IPS DF 4.7 (cell line): ENCODE data around the gene CHAF1B.
"Not testable (repeated sequence)": the region's sequence is repeated elsewhere in the genome, so short reads cannot be mapped to it uniquely, and the experiment has no call there.

ENCODE experiments used
- DNase-seq: peaks from one replicate; pipeline ENCODE4 v3.0.0-alpha.2; 2013; ENCODE audit warnings: low spot score; ENCODE audit errors: extremely low read depth

The CHAF1B gene

DNA sequence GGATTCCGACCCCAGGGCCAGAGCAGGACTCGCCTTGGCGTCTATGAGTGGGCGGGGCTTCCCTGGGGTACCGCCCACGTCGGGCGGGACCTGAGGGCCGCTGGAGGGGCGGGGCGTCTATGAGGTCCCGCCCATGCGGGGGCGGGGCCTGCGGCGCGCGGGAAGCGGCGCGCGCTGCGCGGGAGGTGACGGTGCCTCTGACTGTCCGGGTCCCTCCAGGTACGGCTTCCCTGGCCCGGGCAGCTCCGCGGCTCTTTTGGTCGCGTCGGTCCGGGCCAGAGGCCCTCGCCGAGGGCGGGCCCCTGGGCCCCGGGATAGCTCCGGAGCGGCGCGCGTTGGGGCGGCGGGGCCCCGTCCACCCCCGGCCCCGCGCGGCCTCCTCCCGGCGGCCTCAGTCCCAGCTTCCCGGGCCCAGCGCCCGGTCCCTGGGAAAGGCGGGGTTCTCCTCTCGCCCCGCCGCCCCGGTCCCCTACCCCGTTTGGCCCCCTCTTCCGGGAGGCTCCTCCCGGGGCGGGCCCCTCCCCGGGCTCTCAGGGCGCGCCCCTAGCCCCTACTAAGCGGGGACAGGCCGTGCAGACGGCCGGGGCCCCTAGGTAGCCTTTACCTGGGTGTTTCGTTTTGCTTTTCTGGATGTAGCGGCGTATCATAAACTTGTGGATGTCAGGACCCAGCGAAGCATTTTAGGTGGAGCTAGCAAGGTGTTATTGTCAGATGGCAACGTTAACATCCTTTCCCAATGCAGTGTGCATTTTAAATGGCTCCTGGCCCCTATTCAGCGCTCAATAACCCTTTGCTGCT is at the start of gene CHAF1B:
Gene CHAF1B, plus strand, starts transcription at position 160 of the 798 bp plus-strand sequence. CDS start 745 bp downstream, outside the sequence.
- DNase-seq: no peak

DNA sequence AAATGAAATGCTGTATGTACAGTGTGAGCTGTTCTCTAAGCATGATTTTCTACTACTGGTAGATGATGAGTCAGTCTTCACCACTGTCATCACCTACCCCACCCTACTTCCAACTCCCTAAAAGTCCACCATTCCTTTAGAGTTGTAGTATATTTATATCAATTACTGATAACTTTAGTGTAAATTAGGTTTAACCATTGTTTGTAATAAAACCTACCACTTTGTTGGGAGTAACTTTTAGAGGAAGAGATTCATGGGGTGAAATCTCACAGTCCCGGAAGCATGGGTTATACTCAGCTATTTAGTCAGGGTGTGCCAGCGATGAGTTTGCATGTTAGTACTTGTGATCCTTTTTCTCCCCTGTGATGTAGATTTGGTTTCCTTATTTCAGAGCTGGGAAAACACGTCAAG is 48.1 kb upstream of the CHAF1B start:
- no peak for DNase-seq

DNA sequence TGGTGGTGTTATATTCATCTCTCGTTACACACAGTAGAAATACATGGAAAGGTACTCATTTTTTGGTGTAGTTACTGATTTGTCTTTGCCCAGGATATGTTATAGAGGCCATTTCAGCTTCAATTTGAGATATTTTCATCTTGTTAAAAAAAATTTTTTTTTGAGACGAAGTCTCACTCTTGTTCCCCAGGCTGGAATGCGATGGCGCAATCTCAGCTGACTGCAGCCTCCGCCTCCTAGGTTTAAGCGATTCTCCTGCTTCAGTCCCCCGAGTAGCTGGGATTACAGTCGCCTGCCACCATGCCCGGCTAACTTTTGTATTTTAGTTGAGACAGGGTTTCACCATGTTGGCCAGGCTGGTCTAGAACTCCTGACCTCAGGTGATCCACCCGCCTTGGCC is 46.2 kb upstream of the CHAF1B start:
- DNase-seq: no peak

DNA sequence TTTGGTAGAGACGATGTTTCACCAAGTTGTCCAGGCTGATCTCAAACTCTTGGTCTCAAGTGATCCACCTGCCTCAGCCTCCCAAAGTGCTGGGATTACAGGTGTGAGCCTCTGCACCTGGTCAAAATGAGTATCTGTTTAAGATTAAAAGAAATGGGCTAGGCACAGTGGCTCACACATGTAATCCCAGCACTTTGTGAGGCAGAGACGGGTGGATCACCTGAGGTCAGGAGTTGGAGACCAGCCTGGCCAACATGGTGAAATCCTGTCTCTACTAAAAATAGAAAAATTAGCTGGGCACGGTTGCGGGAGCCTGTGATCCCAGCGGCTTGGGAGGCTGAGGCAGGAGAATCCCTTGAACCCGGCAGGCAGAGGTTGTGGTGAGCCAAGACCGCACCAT is 42.6 kb upstream of the CHAF1B start:
- not testable (repeated sequence) for DNase-seq

DNA sequence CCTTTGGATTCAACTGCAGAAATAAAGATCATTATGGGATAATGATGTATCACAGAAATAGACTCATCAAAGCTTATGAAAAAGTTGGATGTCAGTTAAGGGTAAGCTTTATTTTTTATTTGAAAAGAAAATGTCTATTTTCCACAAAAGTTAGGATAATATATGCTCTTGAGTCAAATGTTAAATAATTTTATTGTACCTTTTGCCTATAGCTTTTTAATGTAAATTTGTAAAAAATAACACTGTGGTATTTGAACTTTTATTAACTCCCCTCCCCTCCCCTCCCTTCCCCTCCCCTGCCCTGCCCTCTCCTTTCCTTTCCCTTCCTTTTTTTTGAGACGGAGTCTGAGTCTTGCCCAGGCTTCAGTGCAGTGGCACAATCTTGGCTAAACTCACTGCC is 40.3 kb upstream of the CHAF1B start:
- no peak for DNase-seq

DNA sequence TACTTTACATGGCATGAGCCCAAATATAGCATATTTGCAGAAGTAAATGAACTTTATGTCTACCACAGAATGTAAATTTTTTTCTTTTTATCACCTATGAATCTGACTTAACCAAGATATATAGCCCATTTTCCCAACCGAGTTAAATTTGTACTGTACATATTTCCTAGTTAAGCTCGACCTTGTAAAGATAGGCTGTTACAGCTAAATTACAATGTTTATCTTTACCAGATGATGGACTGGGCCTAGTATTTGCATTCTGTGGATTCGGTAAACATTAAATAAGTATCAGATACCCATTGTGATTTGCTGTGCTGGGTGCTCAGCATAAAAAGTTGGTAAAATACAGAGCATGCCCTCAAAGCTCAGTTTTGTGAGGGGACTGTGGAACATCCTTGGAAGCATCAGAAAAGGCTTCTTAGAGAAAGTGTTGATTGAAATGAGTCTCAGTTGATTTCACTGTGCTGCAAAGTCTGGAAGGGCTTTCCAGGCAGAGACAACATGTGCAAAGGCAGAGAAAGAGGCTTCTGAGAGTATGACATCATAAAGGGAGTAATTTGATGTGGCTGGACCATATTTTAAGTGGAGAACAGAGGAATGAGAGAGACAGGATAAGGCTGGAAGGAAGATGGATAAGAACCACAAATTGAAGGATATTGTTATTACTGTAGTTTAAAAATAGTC is 37.8 kb upstream of the CHAF1B start:
- DNase-seq: no peak

DNA sequence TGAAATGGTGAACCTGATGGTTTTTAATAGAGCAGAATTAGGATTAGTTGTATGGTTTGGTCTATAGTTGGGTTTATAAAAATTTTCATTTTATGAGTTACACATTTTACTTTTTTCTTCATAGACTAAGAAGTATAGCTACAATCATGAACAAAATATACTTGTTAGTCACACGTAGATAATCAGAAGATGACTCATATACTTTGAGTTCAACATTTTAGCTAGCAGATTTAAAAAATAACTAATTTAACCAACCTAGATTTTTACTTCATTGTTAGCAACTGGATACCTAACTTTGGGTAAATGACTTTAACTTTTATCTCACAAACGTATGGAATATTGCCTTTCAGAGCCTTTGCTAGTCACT is 37.2 kb upstream of the CHAF1B start:
- no peak for DNase-seq

DNA sequence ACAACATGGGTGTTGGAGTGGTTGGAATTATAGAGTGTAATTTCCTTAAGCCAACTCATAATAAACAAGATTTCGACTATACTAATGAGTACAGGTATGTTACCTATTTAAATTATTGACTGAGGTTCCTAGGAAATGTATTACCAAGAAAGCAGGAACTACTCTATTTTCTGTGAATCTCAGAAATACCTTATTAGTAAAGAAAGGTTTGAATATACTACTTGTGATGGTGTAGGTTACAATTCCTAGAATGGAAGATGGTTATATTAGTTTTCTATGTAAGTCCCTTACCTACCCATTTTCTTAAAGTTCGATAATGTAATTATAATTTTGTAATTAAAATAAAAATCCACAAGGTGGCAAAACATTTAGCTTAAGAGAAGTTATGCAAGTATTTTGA is 35.9 kb upstream of the CHAF1B start:
- DNase-seq: no peak

DNA sequence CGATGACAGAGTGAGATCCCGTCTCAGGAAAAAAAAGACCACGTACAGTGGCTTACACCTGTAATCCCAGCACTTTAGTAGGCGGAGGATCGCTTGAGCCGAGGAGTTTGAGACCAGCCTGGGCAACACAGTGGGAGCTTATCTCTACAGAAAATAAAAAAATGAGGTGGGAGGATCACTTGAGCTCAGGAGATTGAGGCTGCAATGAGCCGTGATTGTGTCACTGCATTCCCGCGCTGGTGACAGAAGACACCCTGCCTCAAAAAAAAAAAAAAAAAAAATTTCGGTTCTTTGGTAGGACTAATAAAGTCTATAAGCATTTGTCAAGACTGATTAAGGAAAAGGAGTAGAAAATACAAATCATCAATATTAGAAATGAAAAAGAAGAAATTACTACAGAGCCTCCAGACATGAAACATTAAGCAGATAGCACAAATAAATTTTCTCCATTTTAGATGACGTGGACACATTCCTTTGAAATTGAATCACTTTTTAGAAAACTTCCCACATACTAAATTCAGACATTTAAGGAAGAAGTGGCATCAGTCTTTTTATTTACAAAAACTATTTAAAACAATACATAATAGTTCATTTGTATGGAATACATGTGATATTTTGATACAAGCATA is 34.8 kb upstream of the CHAF1B start:
- no peak for DNase-seq

DNA sequence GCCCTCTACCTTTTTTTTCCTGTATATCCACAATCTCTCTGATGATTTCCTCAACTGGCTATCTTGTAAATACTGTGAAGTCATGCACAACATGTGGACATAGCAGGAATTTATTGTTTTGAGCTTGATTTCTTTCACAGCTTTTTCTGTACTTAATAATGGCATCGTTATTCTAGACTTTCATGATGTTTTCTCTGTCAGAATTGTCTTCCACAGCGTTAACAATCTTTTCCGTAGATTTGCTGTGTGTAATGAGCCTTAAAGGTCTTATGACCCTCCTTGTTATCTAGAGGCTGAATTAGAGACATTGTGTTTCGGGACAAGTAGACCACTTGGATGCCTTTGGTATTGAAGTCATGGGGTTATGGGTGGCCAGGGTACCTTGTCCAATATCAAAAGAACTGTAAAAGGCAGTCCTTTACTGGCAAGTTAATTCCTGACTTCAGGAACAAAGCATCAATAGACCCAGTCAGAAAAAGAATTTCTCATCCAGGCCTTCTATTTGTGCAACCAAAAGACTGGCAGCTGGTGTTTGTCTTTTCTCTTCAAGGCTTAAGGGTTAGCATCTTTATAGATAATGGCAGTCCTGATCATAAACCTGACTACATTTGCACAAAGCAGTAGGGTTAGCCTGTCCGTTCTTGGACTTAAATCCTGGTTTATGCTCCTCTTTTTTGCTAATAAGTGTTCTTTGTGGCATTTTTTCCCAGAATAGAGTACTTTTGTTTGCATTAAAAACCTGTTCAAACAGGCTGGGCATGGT is 30.1 kb upstream of the CHAF1B start:
- no peak for DNase-seq

DNA sequence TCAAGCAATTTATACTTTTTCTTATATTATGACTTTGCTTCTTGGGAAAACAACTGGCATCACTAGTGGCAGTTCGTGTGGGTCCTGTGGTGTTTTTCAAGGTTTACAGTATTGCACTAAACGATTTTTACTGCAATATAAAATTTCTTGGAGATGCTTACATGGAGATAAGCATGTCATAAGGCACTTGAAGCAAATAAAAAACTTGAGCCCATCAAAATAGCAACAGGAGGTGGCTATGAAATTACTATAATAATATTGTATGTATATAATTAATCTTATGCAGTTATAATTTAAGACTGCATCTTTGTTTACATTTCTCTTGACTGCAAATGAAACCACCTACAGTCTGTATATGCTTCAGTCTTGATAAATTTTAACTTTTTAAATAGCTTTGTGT is 29.3 kb upstream of the CHAF1B start:
- DNase-seq: no peak

DNA sequence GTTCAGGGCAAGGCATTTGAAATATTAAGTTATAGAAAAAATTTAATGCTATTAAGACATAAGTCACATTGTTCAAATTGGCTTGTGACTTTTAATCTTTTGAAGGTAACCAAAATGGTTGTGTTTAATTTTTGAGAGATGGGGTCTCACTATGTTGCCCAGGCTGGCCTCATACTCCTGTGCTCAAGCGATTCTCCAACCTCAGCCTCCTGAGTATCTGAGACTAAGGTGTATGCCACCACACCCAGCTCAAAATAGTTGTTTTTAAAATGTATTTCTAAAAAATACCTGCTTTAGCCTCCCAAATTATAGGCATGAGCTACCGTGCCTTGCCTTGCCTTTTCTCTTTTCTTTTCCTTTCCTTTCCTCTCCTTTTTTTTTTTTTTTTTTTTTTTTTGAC is 26.0 kb upstream of the CHAF1B start:
- DNase-seq: no peak

DNA sequence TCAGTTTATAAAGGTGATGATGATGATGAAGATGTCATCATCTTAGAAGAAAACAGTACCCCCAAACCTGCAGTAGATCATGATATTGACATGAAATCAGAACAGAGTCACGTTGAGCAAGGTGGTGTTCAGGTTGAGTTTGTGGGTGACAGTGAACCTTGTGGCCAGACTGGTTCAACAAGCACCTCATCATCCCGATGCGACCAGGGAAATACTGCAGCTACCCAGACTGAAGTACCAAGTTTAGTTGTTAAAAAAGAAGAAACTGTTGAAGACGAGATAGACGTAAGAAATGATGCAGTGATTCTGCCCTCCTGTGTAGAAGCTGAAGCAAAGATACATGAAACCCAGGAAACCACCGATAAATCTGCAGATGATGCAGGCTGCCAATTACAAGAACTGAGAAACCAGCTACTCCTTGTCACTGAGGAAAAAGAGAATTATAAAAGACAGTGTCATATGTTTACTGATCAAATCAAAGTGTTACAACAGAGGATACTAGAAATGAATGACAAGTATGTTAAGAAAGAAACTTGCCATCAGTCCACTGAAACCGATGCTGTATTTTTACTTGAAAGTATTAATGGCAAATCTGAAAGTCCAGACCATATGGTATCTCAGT is 16.0 kb upstream of the CHAF1B start:
- DNase-seq: no peak

DNA sequence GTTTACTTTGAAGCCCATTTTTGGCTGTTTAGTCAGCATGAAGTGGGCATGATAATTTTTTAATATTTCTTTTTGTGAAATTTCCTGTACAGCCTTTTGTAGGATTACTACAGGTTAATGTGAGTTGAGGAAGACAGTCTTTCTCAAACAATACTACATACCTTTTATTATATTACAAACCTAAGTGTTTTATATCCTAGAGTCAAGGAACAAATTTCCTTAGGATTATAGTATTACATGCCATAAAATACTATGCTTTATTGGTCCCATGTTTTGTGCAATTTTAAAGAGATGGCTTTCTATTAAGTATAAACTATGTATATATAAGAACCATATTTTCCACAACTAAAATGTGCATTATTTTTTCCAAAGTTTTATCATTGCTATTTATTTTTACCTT is 9.2 kb upstream of the CHAF1B start:
- DNase-seq: no peak

DNA sequence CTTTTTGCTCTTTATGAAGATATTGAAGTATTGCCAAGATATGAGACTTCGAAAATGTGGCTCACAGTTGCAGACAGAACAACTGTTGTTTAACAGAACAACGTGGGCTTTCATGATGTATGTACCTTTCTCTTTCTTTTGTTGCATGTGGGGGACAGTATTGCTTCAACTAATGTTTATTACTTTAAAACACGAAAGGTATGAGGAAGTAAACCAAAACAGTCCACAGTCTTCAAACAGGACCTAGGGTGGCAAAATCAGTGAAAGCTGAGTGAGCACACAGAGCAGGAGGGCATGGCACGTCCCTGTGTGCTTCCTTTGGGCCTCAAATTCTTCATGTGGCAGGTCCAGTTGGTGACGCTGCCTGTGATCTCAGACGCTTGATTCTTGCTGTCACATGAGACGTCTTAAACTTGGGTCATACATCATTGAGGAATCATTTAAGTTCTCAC is 7.8 kb upstream of the CHAF1B start:
- no peak for DNase-seq

DNA sequence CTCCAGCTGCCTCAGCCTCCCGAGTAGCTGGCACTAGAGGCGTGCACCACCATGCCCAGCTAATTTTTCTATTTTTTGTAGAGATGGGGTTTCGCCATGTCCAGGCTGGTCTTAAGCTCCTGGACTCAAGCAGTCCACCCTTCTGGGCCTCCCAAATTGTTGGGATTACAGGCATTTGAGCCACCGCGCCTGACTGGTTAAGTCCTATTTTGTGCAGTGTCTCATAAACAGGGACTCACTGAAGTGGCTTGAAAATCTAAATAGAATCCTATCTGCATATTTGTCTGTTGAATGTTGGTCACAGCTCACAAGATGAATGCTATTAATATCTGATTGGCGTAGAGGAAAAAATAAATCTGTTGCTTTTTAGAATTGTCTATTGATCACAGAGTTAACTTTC is 5.9 kb upstream of the CHAF1B start:
- DNase-seq: no peak

DNA sequence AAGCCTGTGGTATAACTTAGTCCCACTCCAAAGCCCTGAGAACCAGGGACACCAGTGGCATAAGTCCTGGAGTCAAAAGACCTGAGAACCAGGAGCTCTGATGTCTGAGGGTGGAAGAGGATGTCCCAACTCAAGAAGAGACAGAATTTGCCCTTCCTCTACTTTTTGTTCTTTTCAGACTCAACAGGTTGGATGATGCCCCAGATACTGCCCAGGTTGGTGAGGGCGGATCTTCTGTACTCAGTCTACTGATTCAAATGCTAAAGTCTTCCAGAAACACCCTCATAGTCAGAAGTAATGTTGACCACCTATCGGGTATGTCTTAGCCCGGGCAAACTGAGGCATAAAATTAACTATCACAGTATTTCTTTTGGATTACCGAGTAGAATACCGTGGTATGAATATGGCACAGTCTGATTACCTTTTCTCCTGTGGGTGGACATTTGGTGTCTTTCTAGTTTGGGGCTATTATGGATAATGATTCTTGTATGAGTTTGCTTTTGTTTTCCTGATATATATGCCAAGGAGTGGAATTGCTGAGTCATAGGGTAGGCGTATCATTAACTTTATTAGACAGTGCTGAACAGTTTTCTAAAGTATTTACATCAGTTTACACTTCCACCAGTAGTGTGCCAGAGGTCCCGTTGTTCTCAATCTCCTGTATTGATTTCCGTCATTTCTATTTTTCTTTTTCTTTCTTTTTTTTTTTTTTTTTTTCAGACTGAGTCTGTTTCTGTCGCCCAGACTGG is 3.2 kb upstream of the CHAF1B start:
- no peak for DNase-seq

DNA sequence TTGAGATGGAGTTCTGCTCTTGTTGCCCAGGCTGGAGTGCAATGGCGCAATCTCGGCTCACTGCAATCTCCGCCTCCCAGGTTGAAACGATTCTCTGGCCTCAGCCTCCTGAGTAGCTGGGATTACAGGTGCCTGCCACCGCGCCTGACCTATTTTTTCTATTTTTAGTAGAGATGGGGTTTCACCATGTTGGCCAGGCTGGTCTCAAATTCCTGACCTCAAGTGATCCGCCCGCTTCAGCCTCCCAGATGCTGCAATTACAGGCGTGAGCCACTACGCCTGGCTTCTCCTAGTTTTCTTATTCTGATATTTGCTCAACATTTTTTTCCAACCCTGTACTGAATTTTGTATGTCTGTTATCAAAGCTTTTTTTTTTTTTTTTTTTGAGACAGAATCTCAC is 2.5 kb upstream of the CHAF1B start:
- not testable (repeated sequence) for DNase-seq

DNA sequence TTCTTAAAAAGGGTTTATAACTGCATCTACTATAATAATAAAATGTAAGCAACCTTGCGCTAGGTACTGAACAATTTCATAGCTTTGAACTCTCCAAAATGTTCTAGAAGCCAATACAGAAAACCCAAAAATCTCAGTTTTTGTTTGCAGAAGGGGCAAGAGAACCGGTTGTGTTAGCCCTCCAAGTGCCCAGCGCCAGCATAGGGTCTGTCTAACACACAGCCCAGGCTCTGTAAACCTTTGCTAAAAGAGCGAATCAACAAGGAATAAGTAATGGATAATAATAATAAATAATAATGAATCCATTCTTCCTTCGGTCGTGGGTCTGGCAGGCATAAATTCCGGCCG is 333 bp upstream of the CHAF1B start:
- DNase-seq: no peak

DNA sequence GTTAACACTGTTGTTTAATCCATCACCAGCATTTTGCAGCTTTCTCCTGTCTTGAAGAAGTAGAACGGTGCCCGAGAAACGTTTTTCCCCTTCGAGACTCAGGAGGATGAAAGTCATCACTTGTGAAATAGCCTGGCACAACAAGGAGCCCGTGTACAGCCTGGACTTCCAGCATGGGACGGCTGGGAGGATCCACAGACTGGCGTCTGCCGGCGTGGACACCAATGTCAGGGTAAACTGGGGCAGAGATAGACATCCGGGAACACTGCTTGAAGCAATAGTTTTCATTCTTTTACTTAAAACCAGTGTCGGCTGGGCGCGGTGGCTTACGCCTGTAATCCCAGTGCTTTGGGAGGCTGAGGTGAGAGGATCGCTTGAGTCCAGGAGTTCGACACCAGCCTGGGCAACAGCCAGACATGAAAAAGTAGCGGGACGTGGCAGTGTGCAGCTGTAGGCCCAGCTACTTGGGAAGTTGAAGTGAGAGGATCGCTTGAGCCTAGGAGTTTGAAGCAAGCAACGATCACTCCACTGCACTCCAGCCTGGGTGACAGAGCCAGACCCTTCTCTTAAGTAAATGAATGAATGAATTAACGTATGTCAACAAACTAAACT is 945 bp downstream of the CHAF1B start:
- no peak for DNase-seq
